Suprapubic skin (tissue), 3 donors: ENCODE measurements around the gene SAMD10.

Experiments used
- EP300 ChIP-seq: sonication (generic); formaldehyde crosslinking; IDR thresholded peaks from one replicate; pipeline ENCODE4 v1.6.1; 2017; ENCODE audit warnings: antibody characterized with exemption
- POLR2A ChIP-seq, 2 donors: fragments of 450-650 bp; IDR thresholded peaks; one replicate each; pipeline ENCODE4 v1.6.1; 2017; ENCODE audit warnings: antibody characterized with exemption in 2 of 2, mild to moderate bottlenecking in 2 of 2, moderate library complexity in 2 of 2
- TF ChIP-seq, protein P1 (sequence below), 2 donors: fragments of 200-600 bp in 1 of 2; fragments of 450-650 bp in 1 of 2; sonication (generic) in 1 of 2; IDR thresholded peaks; one replicate each; pipeline ENCODE4 v1.5.1; 2016 to 2019; ENCODE audit warnings: antibody characterized with exemption in 2 of 2, mild to moderate bottlenecking in 1 of 2, moderate library complexity in 1 of 2

DNA sequence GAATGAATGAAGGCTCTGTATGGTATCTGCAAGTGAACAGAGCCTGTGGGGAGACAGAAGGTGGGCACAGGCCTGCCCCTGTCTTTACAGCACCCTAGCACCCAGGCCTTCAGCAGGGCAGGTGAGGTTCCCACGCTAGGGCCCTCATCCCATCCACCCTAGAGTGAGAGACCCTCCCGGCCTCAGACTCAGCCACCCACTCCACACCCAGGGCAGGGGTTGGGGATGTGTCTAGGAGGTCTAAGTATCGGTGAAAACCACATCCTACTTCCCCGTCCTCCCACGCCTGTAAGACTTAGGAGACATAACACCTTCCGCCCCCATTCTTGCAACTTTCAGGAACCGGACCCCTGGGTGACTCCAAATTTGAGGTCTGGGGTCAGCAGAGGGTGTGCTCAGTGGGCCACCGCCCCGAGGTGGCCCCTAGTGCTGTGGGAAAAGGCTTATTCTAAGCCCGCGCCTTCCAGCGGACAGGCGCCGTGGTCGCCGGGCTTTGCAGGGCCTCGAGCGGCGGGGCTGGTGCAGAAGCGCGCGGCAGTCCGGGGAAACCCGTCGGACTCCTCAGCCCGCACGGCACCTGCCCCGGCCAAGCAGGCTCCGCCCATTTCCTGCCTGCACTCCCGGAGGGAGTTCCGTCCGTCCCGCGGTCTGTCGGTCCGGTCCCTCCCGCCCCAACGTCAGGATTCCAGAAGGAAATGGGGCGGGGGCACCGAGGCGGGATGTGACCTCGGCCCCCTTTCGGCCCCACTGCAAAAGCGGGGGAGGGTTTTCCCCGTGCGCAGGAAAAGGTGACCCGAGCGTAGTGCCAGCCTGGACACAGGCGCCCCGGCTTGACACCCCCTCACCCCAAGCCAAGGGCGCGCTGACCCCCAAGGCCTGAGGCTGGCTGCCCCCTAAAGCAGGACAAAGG, 868 bp downstream of the SAMD10 start:
- TF ChIP-seq, protein P1, sequence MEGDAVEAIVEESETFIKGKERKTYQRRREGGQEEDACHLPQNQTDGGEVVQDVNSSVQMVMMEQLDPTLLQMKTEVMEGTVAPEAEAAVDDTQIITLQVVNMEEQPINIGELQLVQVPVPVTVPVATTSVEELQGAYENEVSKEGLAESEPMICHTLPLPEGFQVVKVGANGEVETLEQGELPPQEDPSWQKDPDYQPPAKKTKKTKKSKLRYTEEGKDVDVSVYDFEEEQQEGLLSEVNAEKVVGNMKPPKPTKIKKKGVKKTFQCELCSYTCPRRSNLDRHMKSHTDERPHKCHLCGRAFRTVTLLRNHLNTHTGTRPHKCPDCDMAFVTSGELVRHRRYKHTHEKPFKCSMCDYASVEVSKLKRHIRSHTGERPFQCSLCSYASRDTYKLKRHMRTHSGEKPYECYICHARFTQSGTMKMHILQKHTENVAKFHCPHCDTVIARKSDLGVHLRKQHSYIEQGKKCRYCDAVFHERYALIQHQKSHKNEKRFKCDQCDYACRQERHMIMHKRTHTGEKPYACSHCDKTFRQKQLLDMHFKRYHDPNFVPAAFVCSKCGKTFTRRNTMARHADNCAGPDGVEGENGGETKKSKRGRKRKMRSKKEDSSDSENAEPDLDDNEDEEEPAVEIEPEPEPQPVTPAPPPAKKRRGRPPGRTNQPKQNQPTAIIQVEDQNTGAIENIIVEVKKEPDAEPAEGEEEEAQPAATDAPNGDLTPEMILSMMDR (IDR thresholded peaks at IDR 0.05) = no peak
- TF ChIP-seq EP300 = no peak
- TF ChIP-seq POLR2A (IDR thresholded peaks at IDR 0.05) = no peak
